GM19452 (cell line): Measurements from ENCODE around the gene TTC39C.
"Not testable (repeated sequence)": the region's sequence is repeated elsewhere in the genome, so short reads cannot be mapped to it uniquely, and the experiment has no call there.

Experiments used
- ATAC-seq: cut with Tn5 transposase; IDR thresholded peaks from one replicate; pipeline ENCODE4 v1.9.1; 2021; ENCODE audit not compliant: unreplicated experiment

Gene TTC39C

GRCh38 chr18:24051031-24051947, 36.7 kb downstream of the TTC39C start:
- ATAC-seq, result peak; percentile 49

DNA sequence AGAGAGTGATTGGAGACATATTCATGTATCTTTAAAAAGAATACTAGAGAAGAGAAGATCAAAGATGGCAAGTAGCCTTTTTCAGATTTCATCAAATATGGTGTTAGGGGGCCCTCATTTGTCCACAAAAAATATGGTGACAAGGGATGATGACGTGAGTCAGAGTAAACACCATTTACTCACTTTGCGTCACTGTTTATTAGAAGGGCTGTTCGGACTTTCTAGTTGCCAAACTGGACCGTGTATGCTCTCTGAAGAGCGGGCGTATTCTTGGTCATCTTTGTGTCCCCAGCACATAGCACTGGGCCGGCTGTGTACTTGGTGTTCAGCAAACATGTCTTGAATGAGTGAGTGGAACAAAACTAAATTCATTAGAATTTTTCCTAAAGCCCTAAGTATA, 37.5 kb downstream of the TTC39C start:
- no peak for ATAC-seq

DNA sequence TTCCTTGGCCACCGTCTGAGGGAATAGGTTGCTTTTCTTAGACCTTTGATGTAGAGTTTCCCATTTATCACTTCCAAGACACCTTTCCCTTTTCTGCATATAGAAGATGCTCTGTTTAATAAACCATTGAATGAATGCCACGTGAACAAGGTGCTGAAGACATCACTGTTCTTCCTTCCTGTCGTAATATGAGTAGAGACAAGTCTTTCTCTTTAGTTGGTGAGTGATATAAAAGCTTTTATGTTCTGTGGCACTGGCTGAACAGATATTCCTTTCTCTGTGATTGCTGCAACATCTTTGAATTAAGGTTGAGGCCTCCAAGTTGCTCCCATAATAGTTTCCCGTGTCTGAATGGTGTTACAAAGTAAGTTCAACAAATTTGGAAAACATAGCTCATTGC, 38.7 kb downstream of the TTC39C start:
- no peak for ATAC-seq

GRCh38 chr18:24054130-24054529, 39.6 kb downstream of the TTC39C start:
- ATAC-seq, result no peak

- ATAC-seq, result no peak
Measured at GRCh38 chr18:24055009-24055804, 40.7 kb downstream of the TTC39C start.

GRCh38 chr18:24055878-24056277, 41.3 kb downstream of the TTC39C start:
- ATAC-seq, result no peak

- no peak for ATAC-seq
Measured at GRCh38 chr18:24056506-24056905, 42.0 kb downstream of the TTC39C start.

DNA sequence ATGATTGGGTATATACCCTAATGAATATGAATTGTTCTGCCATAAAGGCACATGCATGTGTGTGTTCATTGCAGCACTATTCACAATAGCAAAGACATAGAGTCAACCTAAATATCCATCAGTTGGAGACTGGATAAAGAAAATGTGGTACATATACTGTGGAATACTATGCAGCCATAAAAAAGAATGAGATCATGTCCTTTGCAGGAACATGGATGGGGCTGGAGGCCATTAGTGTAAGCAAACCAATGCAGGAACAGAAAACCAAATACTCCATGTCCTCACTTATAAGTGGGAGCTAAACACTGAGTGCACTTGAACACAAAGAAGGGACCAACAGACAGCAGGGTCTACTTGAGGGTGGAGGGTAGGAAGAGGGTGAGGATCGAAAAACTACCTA, 43.2 kb downstream of the TTC39C start:
- ATAC-seq, result no peak

- not testable (repeated sequence) for ATAC-seq
Measured at GRCh38 chr18:24059385-24059784, 44.8 kb downstream of the TTC39C start.

DNA sequence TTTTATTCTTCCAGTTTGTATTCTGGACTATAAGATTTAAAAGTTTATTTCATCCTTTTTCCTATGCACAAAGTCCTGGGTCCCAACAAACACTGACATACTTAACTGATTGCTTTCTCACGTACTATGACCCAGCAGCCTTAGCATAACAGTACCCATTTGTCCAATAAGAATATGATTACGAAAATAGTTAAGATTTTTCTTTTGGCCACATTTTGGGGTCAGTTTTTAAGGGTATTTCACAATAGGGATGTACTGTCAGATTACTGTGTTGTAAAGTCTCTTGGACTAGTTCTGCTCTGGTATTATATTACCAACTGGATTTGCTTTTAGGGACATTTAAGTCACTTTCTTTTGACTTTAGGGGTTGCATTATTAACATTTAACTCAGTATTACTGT, 46.1 kb downstream of the TTC39C start:
- no peak for ATAC-seq

DNA sequence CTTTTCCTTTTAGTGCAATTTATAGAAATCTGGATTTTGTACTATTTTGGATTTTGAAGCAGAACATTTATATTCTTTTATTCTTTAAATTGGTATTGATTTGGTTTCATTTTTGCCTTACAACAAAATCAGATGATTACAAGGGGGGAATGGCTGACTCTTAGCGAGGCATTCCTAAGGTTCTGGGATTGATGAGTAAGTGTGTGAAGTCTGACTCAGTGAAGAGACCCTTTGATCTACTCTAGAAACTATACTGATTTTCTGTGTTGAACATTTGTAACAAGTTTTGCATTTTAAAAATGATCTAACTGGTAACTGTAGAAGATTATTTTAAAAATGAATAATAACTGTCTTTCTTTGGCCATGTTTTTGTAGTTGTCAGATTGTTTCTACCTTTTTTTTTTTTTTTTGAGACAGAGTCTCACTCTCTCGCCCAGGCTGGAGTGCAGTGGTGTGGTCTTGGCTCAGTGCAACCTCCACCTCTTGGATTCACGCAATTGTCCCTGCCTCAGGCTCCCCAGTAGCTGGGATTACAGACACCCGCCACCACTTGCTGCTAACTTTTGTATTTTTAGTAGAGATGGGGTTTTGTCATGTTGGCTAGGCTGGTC, 48.7 kb downstream of the TTC39C start:
- ATAC-seq, result no peak

- no peak for ATAC-seq
Measured at GRCh38 chr18:24064391-24065100, 50.0 kb downstream of the TTC39C start.

- ATAC-seq, result no peak
Measured at GRCh38 chr18:24065906-24066305, 51.4 kb downstream of the TTC39C start.

GRCh38 chr18:24068945-24069693, 54.6 kb downstream of the TTC39C start:
- ATAC-seq, result no peak

- ATAC-seq, result no peak
Measured at GRCh38 chr18:24071029-24071428, 56.5 kb downstream of the TTC39C start.

GRCh38 chr18:24071779-24072178, 57.2 kb downstream of the TTC39C start:
- no peak for ATAC-seq

- ATAC-seq, result no peak
Measured at GRCh38 chr18:24072743-24073142, 58.2 kb downstream of the TTC39C start.

DNA sequence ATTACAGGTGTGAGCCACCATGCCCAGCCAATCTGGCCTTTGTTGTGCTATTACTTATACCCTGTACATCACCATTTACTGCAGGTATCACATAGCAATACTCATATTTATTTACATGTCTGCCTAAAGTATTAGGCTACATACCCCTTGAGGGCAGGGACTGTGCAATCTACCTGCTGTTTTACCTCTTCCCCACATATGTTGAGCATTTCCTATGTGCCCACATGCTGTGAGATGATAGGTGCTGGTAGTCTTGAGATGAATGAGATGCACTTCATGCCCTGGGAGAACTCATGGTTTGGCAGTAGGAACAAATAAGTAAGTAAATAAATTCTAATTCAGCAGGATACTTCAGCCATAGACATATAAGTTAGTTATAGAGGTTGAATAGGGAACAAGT, 59.2 kb downstream of the TTC39C start:
- no peak for ATAC-seq

GRCh38 chr18:24074757-24075156, 60.2 kb downstream of the TTC39C start:
- not testable (repeated sequence) for ATAC-seq
